D721Med (cell line): ENCODE measurements around the gene CAPN11.

Experiments
- DNase-seq: peaks from one replicate; pipeline ENCODE4 v3.0.0; 2011; ENCODE audit warnings: low spot score; ENCODE audit not compliant: insufficient read length
- FAIRE-seq: peaks from 2 replicates; lab custom pipeline; 2011; peaks lifted over from hg19 to GRCh38; lab: Jason Lieb, UNC
- CTCF ChIP-seq: IDR thresholded peaks from 2 replicates; pipeline ENCODE4 v1.5.1; 2012; ENCODE audit warnings: mild to moderate bottlenecking, control low read depth; ENCODE audit not compliant: insufficient read depth; ENCODE audit errors: missing control alignments

Gene CAPN11

GRCh38 chr6:44221291-44221960, 62.8 kb downstream of the CAPN11 start:
- FAIRE-seq: no peak
- no peak for DNase-seq
- TF ChIP-seq CTCF: peak; percentile 58

GRCh38 chr6:44221961-44222335, 63.3 kb downstream of the CAPN11 start:
- DNase-seq: no peak
- FAIRE-seq: no peak
- TF ChIP-seq CTCF: no peak

DNA sequence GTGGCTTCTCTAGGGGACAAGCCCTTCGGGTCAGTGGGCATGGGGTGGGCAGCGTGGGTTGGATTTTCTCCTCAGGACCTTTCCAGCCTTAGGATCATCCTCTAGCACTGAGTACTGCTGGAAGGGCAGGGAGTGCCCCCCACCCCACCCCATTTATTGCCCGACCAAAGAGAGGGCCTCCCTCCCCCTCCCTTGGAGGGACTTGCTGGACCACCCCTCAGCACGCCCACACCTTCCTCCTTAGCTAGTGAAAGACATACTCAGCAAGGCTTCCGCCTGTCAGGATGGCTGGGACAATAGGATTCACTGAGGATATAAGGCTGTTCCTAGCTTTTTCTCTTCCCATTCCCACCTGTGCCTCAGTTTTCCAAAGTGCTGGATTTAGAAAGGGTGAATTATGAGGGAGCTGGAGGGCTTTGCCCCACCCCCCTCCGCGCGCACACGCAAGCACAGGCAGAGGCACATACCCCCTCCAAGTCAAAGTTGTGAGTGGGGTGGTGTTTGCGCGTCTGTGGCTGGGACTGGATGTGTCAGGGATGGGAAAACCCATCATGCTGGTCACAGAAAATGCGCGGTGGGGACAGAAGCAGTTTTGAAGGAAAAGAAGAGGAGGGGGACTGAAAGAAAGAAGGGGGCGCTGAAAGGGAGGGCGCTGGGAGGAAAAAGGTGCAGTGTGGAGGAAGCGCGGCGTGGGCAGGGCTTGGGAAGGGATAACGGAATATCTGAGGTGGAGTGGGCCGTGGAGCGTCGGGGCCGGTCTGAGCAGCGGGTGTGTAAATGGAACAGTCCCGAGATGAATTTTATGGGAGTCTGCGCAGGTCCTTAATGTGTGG, 64.1 kb downstream of the CAPN11 start:
- no peak for TF ChIP-seq CTCF
- DNase-seq: no peak
- no peak for FAIRE-seq

DNA sequence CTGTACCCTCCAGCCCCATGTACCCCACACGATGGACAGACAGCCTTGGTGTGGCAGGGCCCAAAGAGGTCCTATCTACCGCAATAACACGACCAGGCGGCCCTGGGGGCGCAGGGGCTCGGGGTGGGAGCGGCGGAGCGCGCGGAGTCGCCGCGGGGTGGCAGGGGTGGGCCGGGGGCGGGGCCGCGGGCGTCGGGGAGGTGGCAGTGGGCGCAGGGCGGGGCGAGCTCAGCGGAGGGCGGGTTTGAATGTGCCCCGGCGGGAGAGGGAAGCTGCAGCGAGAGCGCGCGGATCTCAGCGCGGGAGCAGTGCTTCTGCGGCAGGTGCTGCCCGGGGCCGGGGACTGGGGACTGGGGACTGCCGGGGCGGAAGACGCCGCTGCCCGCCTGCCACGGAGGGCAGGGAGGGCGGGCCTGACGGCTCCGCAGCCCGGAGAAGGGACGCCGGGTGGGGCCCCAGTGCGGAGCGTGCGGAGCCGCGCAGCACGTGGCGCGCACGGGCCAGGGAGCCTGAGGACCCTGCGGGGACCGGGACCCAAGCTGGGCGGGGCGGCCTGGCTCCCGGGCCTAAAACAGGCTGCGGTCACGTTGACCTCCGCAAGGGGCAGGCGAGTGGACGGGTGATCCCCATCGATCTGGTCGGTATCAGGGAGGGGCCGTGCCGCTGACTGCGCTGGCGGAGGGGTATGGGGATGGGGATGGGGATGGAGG, 64.9 kb downstream of the CAPN11 start, which contains the start of gene SLC29A1:
Gene SLC29A1, plus strand, starts transcription at position 277 of the 710 bp plus-strand sequence. CDS start 3,719 bp downstream, outside the sequence.
- DNase-seq (peak; percentile 99), FAIRE-seq (no peak)
- TF ChIP-seq CTCF: no peak

- DNase-seq: no peak
- no peak for FAIRE-seq
- TF ChIP-seq CTCF: no peak
Observed at GRCh38 chr6:44224029-44224964, 65.7 kb downstream of the CAPN11 start.

DNA sequence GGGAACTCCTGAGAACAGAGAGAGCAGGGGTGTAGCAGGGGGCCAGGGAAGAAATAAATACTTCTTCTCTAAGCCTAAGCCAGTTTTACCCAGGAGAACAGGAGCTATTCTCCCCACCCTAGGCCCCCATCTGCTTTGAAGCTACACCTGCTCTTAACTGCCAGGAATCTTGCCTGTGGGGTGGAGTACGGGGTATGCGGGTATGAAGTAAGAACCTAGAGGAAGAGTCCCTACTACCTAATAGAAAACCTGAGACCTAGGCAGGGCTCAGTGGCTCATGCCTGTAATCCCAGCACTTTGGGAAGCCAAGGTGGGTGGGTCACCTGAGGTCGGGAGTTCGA, 66.3 kb downstream of the CAPN11 start:
- DNase-seq: no peak
- FAIRE-seq: no peak
- no peak for TF ChIP-seq CTCF
